ENCODE data around the gene CHN2. TPM values are rescaled to one million over a fixed set of nuclear protein-coding genes. Genes with fewer than 3 reads are reported as not detected.
"Not testable (repeated sequence)": the region's sequence is repeated elsewhere in the genome, so short reads cannot be mapped to it uniquely, and the experiment has no call there.

CHN2 gene
- total RNA-seq, 1 donor from 2014 or later, result 0.33 TPM

- H3K36me3 Mint-ChIP-seq (ENCODE audit: low read depth); DNase-seq; H3K9me3 Mint-ChIP-seq; H3K4me3 Mint-ChIP-seq; intact Hi-C loops (cut with micrococcal nuclease); H3K27ac Mint-ChIP-seq; H3K4me1 Mint-ChIP-seq; H3K27me3 Mint-ChIP-seq: not testable (repeated sequence)
These were observed 69.1 kb downstream of the CHN2 start for GRCh38 chr7:29263601-29264207.

- intact Hi-C loops (cut with micrococcal nuclease), result no loop called here
- H3K27me3 Mint-ChIP-seq, result peaks cover 8% of the 10 kb centered on the region
- DNase-seq, result no peak
- H3K36me3 Mint-ChIP-seq (ENCODE audit: low read depth), result peaks cover 2% of the 10 kb centered on the region
- H3K27ac Mint-ChIP-seq, result no peak overlapping the region
- H3K4me3 Mint-ChIP-seq, result no peak overlapping the region
- H3K4me1 Mint-ChIP-seq, result peaks cover 6% of the 10 kb centered on the region
- H3K9me3 Mint-ChIP-seq, result peaks cover 8% of the 10 kb centered on the region
These were observed 70.8 kb downstream of the CHN2 start for GRCh38 chr7:29265208-29265923.

DNA sequence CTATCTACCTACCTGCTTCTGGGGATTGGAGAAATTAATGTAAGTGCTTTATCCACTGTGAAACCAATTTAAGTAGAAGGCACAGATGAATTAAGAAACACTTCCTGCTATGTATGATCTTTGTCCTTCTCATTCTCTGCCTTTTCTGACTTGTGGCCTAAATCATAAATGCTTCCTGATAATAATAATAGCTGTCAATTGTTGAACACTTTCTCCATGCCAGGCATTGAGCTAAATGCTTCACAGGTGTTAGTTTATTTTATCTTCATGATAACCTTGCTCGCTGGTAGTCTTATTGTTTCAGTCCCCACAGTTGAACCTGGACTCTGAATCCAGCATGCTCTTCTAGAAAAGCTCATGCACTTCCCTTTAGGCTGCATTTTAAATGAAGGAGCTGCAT lies 75.4 kb downstream of the CHN2 start:
- intact Hi-C loops (cut with micrococcal nuclease), result no loop called here
- no peak for DNase-seq
- Mint-ChIP-seq H3K4me3 (no peak overlapping the region), H3K4me1 (peaks cover 16% of the 10 kb centered on the region), H3K9me3 (peaks cover 8% of the 10 kb centered on the region), H3K27me3 (peaks cover 11% of the 10 kb centered on the region), H3K36me3 (ENCODE audit: low read depth) (peaks cover 2% of the 10 kb centered on the region), H3K27ac (no peak overlapping the region)

DNA sequence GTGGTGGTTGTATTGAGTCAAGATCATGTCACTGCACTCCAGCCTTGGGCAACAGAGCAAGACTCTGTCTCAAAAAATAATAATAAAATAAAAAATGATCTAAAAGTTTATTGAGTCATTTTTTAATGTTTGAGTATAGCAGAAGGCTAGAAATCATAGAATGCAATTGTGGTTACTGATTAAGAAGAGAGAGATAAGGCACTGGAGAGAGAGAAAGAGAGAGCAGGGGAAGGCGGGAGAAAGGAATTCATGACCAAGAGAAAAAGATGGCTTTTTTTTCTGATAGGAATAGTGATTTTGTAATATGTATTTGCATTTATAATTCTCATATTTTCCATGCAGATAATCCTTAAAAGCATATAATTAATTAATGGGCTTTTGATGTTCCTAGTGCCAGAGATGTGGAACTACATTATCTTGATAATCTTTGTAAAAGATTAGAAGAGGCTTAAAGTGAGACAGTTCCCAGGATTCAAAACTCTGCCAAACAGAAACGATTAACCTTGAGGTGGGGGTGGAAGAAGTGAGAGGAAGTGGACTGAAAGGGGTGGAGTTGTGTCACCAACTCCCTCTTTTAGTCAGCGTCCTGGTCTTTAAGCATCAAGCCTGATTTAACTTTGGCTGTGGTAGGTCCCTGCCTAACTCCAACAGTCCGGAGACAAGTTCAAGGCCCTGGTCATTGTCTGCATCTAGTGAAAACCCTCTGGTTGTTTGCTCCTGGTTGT lies 76.2 kb downstream of the CHN2 start:
- Mint-ChIP-seq H3K4me3 (no peak overlapping the region), H3K4me1 (peaks cover 10% of the 10 kb centered on the region), H3K27ac (no peak overlapping the region), H3K27me3 (peaks cover 12% of the 10 kb centered on the region), H3K36me3 (ENCODE audit: low read depth) (no peaks in the 10 kb centered on the region), H3K9me3 (no peaks in the 10 kb centered on the region)
- DNase-seq, result no peak
- intact Hi-C loops (cut with micrococcal nuclease), result no loop called here

DNA sequence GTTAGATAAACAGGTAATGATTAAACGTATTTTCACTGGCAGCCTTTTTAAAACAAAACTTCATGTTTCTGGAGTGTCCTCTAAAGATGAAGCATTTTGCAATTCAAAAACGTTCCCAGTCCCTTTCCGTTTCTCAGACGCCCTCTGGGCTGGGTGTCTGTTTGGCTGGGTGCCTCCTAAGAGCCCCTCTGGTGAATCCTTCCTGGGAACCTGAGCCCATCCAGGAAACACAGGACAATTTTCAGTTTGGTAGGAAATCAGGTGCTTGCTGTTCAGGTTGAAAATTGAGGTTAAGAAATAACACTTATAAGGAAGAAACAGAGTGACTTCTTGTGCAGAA lies 76.7 kb downstream of the CHN2 start:
- no peak for DNase-seq
- Mint-ChIP-seq H3K9me3 (no peaks in the 10 kb centered on the region), H3K4me3 (no peak overlapping the region), H3K27me3 (peaks cover 15% of the 10 kb centered on the region), H3K4me1 (peaks cover 10% of the 10 kb centered on the region), H3K27ac (no peak overlapping the region), H3K36me3 (ENCODE audit: low read depth) (no peaks in the 10 kb centered on the region)
- intact Hi-C loops (cut with micrococcal nuclease), result no loop called here

GRCh38 chr7:29272057-29272456 lies 77.5 kb downstream of the CHN2 start:
- H3K9me3 Mint-ChIP-seq, result no peaks in the 10 kb centered on the region
- H3K36me3 Mint-ChIP-seq (ENCODE audit: low read depth), result no peaks in the 10 kb centered on the region
- H3K4me1 Mint-ChIP-seq, result peaks cover 10% of the 10 kb centered on the region
- DNase-seq, result no peak
- peaks cover 15% of the 10 kb centered on the region for H3K27me3 Mint-ChIP-seq
- H3K27ac Mint-ChIP-seq, result no peak overlapping the region
- no peak overlapping the region for H3K4me3 Mint-ChIP-seq
- intact Hi-C loops (cut with micrococcal nuclease), result no loop called here

GRCh38 chr7:29274146-29275017 lies 79.8 kb downstream of the CHN2 start:
- no peak overlapping the region for H3K4me3 Mint-ChIP-seq
- no peaks in the 10 kb centered on the region for H3K9me3 Mint-ChIP-seq
- DNase-seq, result no peak
- no peaks in the 10 kb centered on the region for H3K36me3 Mint-ChIP-seq (ENCODE audit: low read depth)
- H3K4me1 Mint-ChIP-seq, result peaks cover 12% of the 10 kb centered on the region
- no peak overlapping the region for H3K27ac Mint-ChIP-seq
- intact Hi-C loops (cut with micrococcal nuclease), result no loop called here
- peaks cover 13% of the 10 kb centered on the region for H3K27me3 Mint-ChIP-seq

DNA sequence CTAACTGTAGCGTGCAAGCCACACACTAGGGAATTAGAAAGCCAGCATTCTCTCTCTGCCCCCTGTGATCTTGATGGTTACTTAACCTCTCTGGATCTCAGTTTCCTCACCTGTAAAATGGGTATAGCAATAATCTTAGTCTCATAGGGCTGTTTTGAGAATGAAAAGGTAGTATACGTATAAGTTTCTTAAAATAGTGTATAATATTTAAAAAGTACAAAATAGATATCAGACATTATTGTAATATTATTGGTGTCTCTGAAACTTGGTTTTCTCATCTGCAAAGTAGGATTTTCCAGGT lies 80.4 kb downstream of the CHN2 start:
- peaks cover 18% of the 10 kb centered on the region for H3K27me3 Mint-ChIP-seq
- no peak overlapping the region for H3K27ac Mint-ChIP-seq
- H3K4me3 Mint-ChIP-seq, result no peak overlapping the region
- DNase-seq, result no peak
- H3K4me1 Mint-ChIP-seq, result peaks cover 12% of the 10 kb centered on the region
- no peaks in the 10 kb centered on the region for H3K9me3 Mint-ChIP-seq
- intact Hi-C loops (cut with micrococcal nuclease), result no loop called here
- H3K36me3 Mint-ChIP-seq (ENCODE audit: low read depth), result no peaks in the 10 kb centered on the region

DNA sequence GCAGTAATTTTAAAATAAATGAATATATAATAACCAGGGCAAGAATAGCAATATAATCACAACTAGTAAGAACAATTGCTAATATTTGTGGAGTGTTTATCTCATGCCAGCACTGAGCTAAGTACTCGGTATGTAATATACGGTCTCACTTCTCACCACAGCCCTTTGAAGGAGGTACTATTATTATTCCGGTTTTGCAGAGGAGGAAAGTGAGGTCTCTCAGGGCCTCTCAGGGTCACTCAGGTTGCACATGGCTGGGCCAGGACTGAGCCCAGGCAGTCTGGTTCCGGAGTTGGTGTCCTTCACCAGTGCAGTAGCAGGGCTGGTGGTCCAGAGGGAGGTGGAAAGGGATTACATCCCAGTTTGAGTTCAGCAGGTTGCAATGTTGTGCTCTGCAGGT lies 80.9 kb downstream of the CHN2 start:
- intact Hi-C loops (cut with micrococcal nuclease), result no loop called here
- Mint-ChIP-seq H3K36me3 (ENCODE audit: low read depth) (no peaks in the 10 kb centered on the region), H3K4me1 (peaks cover 11% of the 10 kb centered on the region), H3K9me3 (no peaks in the 10 kb centered on the region), H3K4me3 (no peak overlapping the region), H3K27me3 (peaks cover 19% of the 10 kb centered on the region), H3K27ac (no peak overlapping the region)
- no peak for DNase-seq

GRCh38 chr7:29276199-29276598 lies 81.6 kb downstream of the CHN2 start:
- no peaks in the 10 kb centered on the region for H3K36me3 Mint-ChIP-seq (ENCODE audit: low read depth)
- peaks cover 6% of the 10 kb centered on the region for H3K4me1 Mint-ChIP-seq
- DNase-seq, result no peak
- no peaks in the 10 kb centered on the region for H3K9me3 Mint-ChIP-seq
- peaks cover 22% of the 10 kb centered on the region for H3K27me3 Mint-ChIP-seq
- H3K4me3 Mint-ChIP-seq, result no peak overlapping the region
- intact Hi-C loops (cut with micrococcal nuclease), result no loop called here
- H3K27ac Mint-ChIP-seq, result no peak overlapping the region

DNA sequence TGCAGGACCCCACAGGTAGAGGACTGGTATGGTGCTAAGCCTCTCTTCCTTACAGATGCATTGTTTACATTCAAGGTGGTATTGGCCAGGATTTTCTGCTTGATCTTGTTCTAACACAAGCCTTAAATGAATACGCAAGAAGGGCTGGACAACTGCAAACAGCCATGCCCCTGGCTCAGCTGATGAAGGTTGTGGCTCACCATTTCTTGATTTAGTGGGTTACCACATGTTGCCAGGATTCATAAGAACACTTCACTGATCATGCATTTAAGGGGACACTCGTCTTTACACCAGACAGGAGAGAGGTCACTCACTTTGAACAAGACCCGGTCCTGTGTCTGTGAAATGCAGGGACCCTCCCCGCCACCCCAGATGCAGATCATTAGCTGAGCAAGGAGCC lies 82.2 kb downstream of the CHN2 start:
- Mint-ChIP-seq H3K4me1 (peaks cover 2% of the 10 kb centered on the region), H3K4me3 (no peak overlapping the region), H3K27me3 (peaks cover 27% of the 10 kb centered on the region), H3K27ac (no peak overlapping the region), H3K9me3 (no peaks in the 10 kb centered on the region), H3K36me3 (ENCODE audit: low read depth) (no peaks in the 10 kb centered on the region)
- no peak for DNase-seq
- intact Hi-C loops (cut with micrococcal nuclease), result no loop called here

DNA sequence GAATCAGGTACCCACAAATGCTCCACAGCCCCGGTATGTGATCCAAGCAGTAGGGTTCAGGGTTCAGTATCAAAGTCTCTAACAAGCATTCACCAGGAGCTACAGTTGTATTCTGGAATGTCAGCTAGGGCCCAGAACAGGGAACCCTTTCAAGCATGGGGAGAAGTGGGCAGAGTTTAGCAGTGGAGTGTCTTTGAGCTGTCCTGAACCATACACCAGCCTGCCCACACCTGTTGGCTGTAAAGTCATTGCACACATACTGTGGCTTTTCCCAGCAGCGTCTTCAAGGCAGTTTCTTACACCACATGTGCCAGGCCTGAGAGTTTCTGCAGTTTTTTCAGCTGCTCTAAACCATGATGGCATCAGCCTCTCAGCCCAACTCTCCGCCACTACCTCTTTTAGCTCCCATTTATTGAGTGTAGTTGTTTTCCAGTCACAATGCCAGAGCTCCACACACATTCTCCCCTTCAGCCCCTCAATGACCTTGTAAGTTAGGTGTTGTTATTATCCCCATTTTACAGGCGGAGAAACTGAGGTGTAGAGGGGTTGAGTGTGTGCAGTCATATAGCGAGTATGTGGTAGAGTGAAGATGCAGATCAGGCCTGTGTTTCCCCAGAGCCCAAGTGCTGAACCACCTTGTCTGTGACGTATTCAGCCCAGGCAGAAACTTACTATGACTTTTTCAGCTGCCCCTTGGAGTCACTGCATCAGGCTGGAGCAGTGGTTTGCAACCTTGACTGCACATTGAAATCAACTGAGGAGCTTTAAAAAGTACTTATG lies 83.1 kb downstream of the CHN2 start:
- intact Hi-C loops (cut with micrococcal nuclease), result no loop called here
- H3K36me3 Mint-ChIP-seq (ENCODE audit: low read depth), result no peaks in the 10 kb centered on the region
- H3K4me1 Mint-ChIP-seq, result peaks cover 2% of the 10 kb centered on the region
- no peak overlapping the region for H3K27ac Mint-ChIP-seq
- H3K4me3 Mint-ChIP-seq, result no peak overlapping the region
- DNase-seq, result no peak
- H3K9me3 Mint-ChIP-seq, result no peaks in the 10 kb centered on the region
- H3K27me3 Mint-ChIP-seq, result peaks cover 32% of the 10 kb centered on the region

GRCh38 chr7:29278337-29279069 lies 83.9 kb downstream of the CHN2 start:
- Mint-ChIP-seq H3K4me1 (peaks cover 2% of the 10 kb centered on the region), H3K27me3 (peaks cover 37% of the 10 kb centered on the region), H3K27ac (no peak overlapping the region), H3K36me3 (ENCODE audit: low read depth) (no peaks in the 10 kb centered on the region), H3K9me3 (no peaks in the 10 kb centered on the region), H3K4me3 (no peak overlapping the region)
- no peak for DNase-seq
- intact Hi-C loops (cut with micrococcal nuclease), result no loop called here
